Measurements from ENCODE around the gene MSTO1. TPM values are rescaled to one million over a fixed set of nuclear protein-coding genes. Genes with fewer than 3 reads are reported as not detected.
A peak's percentile ranks its signal among the peaks of the same experiment; 100 is the strongest.
"Not testable (repeated sequence)": the region's sequence is repeated elsewhere in the genome, so short reads cannot be mapped to it uniquely, and the experiment has no call there.

The MSTO1 gene
- total RNA-seq, 4 donors from 2014 or later: 11.7 to 31.6 (median 24.1) TPM

- 97% methylated on average over 3 of the region's 3 CpGs for WGBS
- TF ChIP-seq POLR2AphosphoS5 (IDR thresholded peaks at IDR 0.05) (no peak), EP300 (IDR thresholded peaks at IDR 0.05) (no peak), POLR2A (IDR thresholded peaks at IDR 0.05) (no peak), CTCF (IDR thresholded peaks at IDR 0.05) (no peak)
These were observed 35.9 kb upstream of the MSTO1 start for GRCh38 chr1:155574077-155574476.

GRCh38 chr1:155575608-155576007 lies 34.4 kb upstream of the MSTO1 start:
- H3K27me3 ChIP-seq; H3K4me1 ChIP-seq; H3K4me3 ChIP-seq; H3K27ac ChIP-seq; H3K9me3 ChIP-seq; H3K36me3 ChIP-seq; DNase-seq (ENCODE audit: low spot score in 2 of 2): not testable (repeated sequence)
- 95% methylated on average over 6 of the region's 6 CpGs for WGBS

More at GRCh38 chr1:155574077-155574476, 35.9 kb upstream of the MSTO1 start:
- Histone ChIP-seq H3K36me3 (no peaks in the 10 kb centered on the region), H3K27me3 (no peaks in the 10 kb centered on the region), H3K4me3 (no peak overlapping the region), H3K27ac (no peak overlapping the region), H3K4me1 (no peaks in the 10 kb centered on the region), H3K9me3 (no peaks in the 10 kb centered on the region)
- DNase-seq (ENCODE audit: low spot score in 2 of 2): no peak

GRCh38 chr1:155583846-155584245 lies 26.2 kb upstream of the MSTO1 start:
- not testable (repeated sequence) for H3K36me3 ChIP-seq; DNase-seq (ENCODE audit: low spot score in 2 of 2); H3K4me1 ChIP-seq; H3K4me3 ChIP-seq; H3K9me3 ChIP-seq; H3K27ac ChIP-seq; H3K27me3 ChIP-seq
- 89% methylated on average over 5 of the region's 6 CpGs for WGBS

GRCh38 chr1:155589282-155589681 lies 20.7 kb upstream of the MSTO1 start:
- WGBS: 86% methylated on average over 3 of the region's 3 CpGs

GRCh38 chr1:155590516-155591247 lies 19.3 kb upstream of the MSTO1 start:
- not testable (repeated sequence) for H3K27ac ChIP-seq; H3K9me3 ChIP-seq; DNase-seq (ENCODE audit: low spot score in 2 of 2); H3K27me3 ChIP-seq; H3K4me3 ChIP-seq; H3K36me3 ChIP-seq; H3K4me1 ChIP-seq
- 93% methylated on average over 16 of the region's 20 CpGs for WGBS

More at GRCh38 chr1:155589282-155589681, 20.7 kb upstream of the MSTO1 start:
- H3K27ac ChIP-seq; H3K9me3 ChIP-seq; H3K27me3 ChIP-seq; H3K36me3 ChIP-seq; H3K4me1 ChIP-seq; H3K4me3 ChIP-seq; DNase-seq (ENCODE audit: low spot score in 2 of 2): not testable (repeated sequence)

- no peaks in the 10 kb centered on the region for H3K36me3 ChIP-seq
- no peaks in the 10 kb centered on the region for H3K9me3 ChIP-seq
- 30% methylated on average over 6 of the region's 6 CpGs for WGBS
- H3K27ac ChIP-seq: no peak overlapping the region
- TF ChIP-seq POLR2A (IDR thresholded peaks at IDR 0.05) (no peak), CTCF (IDR thresholded peaks at IDR 0.05) (peak; percentile 22 to 45), EP300 (IDR thresholded peaks at IDR 0.05) (no peak), POLR2AphosphoS5 (IDR thresholded peaks at IDR 0.05) (no peak)
- DNase-seq (ENCODE audit: low spot score in 2 of 2): no peak
- H3K4me3 ChIP-seq: no peak overlapping the region
- no peaks in the 10 kb centered on the region for H3K27me3 ChIP-seq
- peaks cover 3% of the 10 kb centered on the region for H3K4me1 ChIP-seq
These were observed 18.2 kb upstream of the MSTO1 start for GRCh38 chr1:155591770-155592169.

GRCh38 chr1:155595877-155596474 lies 14.0 kb upstream of the MSTO1 start:
- not testable (repeated sequence) for H3K27me3 ChIP-seq; H3K27ac ChIP-seq; H3K9me3 ChIP-seq; DNase-seq (ENCODE audit: low spot score in 2 of 2); H3K36me3 ChIP-seq; H3K4me3 ChIP-seq
- WGBS: 64% methylated on average over 3 of the region's 3 CpGs
- H3K4me1 ChIP-seq: peaks cover 17% of the 10 kb centered on the region

GRCh38 chr1:155596864-155597263 lies 13.2 kb upstream of the MSTO1 start:
- DNase-seq (ENCODE audit: low spot score in 2 of 2): no peak
- Histone ChIP-seq H3K36me3 (no peaks in the 10 kb centered on the region), H3K27me3 (no peaks in the 10 kb centered on the region), H3K4me1 (peaks cover 17% of the 10 kb centered on the region), H3K9me3 (no peaks in the 10 kb centered on the region), H3K27ac (no peak overlapping the region), H3K4me3 (no peak overlapping the region)
- TF ChIP-seq EP300 (IDR thresholded peaks at IDR 0.05): no peak
- TF ChIP-seq CTCF (IDR thresholded peaks at IDR 0.05): no peak
- no peak for TF ChIP-seq POLR2AphosphoS5 (IDR thresholded peaks at IDR 0.05)
- no peak for TF ChIP-seq POLR2A (IDR thresholded peaks at IDR 0.05)
- 98% methylated on average over 5 of the region's 5 CpGs for WGBS

Measured in suprapubic skin (tissue), 4 donors.